ENCODE results near the gene ZG16B. TPM values are rescaled to one million over a fixed set of nuclear protein-coding genes. Genes with fewer than 3 reads are reported as not detected.

The ZG16B gene
- total RNA-seq, 2 experiments from 2014 or later, result 0.97 to 2.1 TPM

- ChIA-PET CTCF (interaction anchor here (1.2 kb wide), 1 partner anchor 36 kb away, joined by 4 read pairs; no protein-coding TSS in a partner anchor), POLR2A (interaction anchor here (0.5 kb wide), 1 partner anchor 82 kb away, joined by 3 read pairs; no protein-coding TSS in a partner anchor)
- no peak overlapping the region for H3K27ac Mint-ChIP-seq
- no peak overlapping the region for H3K4me3 Mint-ChIP-seq
- TF ChIP-seq, protein P1, sequence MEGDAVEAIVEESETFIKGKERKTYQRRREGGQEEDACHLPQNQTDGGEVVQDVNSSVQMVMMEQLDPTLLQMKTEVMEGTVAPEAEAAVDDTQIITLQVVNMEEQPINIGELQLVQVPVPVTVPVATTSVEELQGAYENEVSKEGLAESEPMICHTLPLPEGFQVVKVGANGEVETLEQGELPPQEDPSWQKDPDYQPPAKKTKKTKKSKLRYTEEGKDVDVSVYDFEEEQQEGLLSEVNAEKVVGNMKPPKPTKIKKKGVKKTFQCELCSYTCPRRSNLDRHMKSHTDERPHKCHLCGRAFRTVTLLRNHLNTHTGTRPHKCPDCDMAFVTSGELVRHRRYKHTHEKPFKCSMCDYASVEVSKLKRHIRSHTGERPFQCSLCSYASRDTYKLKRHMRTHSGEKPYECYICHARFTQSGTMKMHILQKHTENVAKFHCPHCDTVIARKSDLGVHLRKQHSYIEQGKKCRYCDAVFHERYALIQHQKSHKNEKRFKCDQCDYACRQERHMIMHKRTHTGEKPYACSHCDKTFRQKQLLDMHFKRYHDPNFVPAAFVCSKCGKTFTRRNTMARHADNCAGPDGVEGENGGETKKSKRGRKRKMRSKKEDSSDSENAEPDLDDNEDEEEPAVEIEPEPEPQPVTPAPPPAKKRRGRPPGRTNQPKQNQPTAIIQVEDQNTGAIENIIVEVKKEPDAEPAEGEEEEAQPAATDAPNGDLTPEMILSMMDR (IDR thresholded peaks at IDR 0.05), result no peak
- DNase-seq (no peak), ATAC-seq (no peak)
- intact Hi-C loops (cut with micrococcal nuclease), result no loop called here
- H3K36me3 Mint-ChIP-seq (ENCODE audit: low read depth), result no peaks in the 10 kb centered on the region
- no peaks in the 10 kb centered on the region for H3K27me3 Mint-ChIP-seq
- no peaks in the 10 kb centered on the region for H3K4me1 Mint-ChIP-seq (ENCODE audit: low read depth)
- no peaks in the 10 kb centered on the region for H3K9me3 Mint-ChIP-seq
These were observed 9.1 kb upstream of the ZG16B start for GRCh38 chr16:2820836-2821486.

- DNase-seq (no peak), ATAC-seq (no peak)
- no peak overlapping the region for H3K4me3 Mint-ChIP-seq
- H3K36me3 Mint-ChIP-seq (ENCODE audit: low read depth), result no peaks in the 10 kb centered on the region
- H3K27me3 Mint-ChIP-seq, result no peaks in the 10 kb centered on the region
- TF ChIP-seq, protein P1 (IDR thresholded peaks at IDR 0.05), result no peak
- ChIA-PET POLR2A (interaction anchor here (0.5 kb wide), 1 partner anchor 81 kb away, joined by 3 read pairs; no protein-coding TSS in a partner anchor), CTCF (interaction anchor here (1.2 kb wide), 1 partner anchor 36 kb away, joined by 4 read pairs; no protein-coding TSS in a partner anchor)
- intact Hi-C loops (cut with micrococcal nuclease), result no loop called here
- H3K9me3 Mint-ChIP-seq, result no peaks in the 10 kb centered on the region
- no peak overlapping the region for H3K27ac Mint-ChIP-seq
- no peaks in the 10 kb centered on the region for H3K4me1 Mint-ChIP-seq (ENCODE audit: low read depth)
These were observed 8.5 kb upstream of the ZG16B start for GRCh38 chr16:2821487-2822157.

DNA sequence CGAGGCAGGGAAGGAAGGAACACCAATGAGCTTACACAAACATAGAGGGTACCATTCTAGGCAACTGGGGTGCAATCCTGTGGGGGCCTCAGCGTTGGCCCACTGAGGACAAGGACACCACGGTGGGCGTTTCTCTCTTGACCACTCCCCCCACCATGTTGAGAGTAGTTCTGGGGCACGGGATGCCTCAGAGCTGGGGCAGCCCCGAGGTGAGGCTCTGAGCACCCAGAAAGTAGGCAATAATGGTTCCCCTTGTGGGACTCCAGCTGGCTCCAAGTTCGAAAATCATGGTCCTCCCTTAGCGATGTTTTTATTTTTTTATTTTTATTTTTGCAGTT, 8.0 kb upstream of the ZG16B start:
- TF ChIP-seq, protein P1 (IDR thresholded peaks at IDR 0.05), result no peak
- Mint-ChIP-seq H3K27ac (no peak overlapping the region), H3K36me3 (ENCODE audit: low read depth) (no peaks in the 10 kb centered on the region), H3K9me3 (no peaks in the 10 kb centered on the region), H3K27me3 (no peaks in the 10 kb centered on the region), H3K4me3 (no peak overlapping the region), H3K4me1 (ENCODE audit: low read depth) (no peaks in the 10 kb centered on the region)
- no peak for DNase-seq
- intact Hi-C loops (cut with micrococcal nuclease), result no loop called here
- ChIA-PET CTCF (interaction anchor here (1.9 kb wide), 1 partner anchor 17 kb away, joined by 6 read pairs; no protein-coding TSS in a partner anchor), POLR2A (no interaction called here)
- no peak for ATAC-seq

DNA sequence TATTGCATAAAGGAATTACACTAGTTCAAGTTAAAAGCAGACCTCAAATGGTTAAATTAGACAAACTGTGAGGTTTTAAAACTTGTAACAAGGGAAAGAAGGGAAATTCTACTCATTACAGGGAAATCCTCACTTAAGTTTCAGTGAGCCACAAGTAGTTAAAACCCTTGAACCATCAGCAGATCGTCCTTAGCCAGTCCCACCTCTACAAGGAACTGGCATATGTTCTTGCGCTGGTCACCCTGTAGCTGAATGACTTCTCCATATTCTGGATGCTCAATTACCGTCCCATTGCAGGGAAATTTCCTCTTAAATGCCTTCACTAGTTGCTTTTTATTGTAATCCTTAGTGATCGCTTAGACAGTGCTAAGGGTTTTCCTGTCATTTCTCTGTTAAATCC, 7.6 kb upstream of the ZG16B start:
- Mint-ChIP-seq H3K27me3 (no peaks in the 10 kb centered on the region), H3K27ac (no peak overlapping the region), H3K4me3 (no peak overlapping the region), H3K9me3 (no peaks in the 10 kb centered on the region), H3K36me3 (ENCODE audit: low read depth) (no peaks in the 10 kb centered on the region), H3K4me1 (ENCODE audit: low read depth) (no peaks in the 10 kb centered on the region)
- ChIA-PET CTCF (interaction anchor here (1.9 kb wide), 1 partner anchor 16 kb away, joined by 6 read pairs; no protein-coding TSS in a partner anchor), POLR2A (no interaction called here)
- DNase-seq, result no peak
- ATAC-seq, result no peak
- TF ChIP-seq, protein P1 (IDR thresholded peaks at IDR 0.05), result no peak
- intact Hi-C loops (cut with micrococcal nuclease), result no loop called here

GRCh38 chr16:2824626-2825025, 5.5 kb upstream of the ZG16B start:
- no peak overlapping the region for H3K4me3 Mint-ChIP-seq

More at GRCh38 chr16:2824626-2825025, 5.5 kb upstream of the ZG16B start:
- intact Hi-C loops (cut with micrococcal nuclease), result no loop called here
- no peaks in the 10 kb centered on the region for H3K36me3 Mint-ChIP-seq (ENCODE audit: low read depth)
- ATAC-seq, result no peak
- DNase-seq, result no peak
- no peak overlapping the region for H3K27ac Mint-ChIP-seq
- no peaks in the 10 kb centered on the region for H3K9me3 Mint-ChIP-seq
- TF ChIP-seq, protein P1 (IDR thresholded peaks at IDR 0.05), result no peak
- H3K4me1 Mint-ChIP-seq (ENCODE audit: low read depth), result no peaks in the 10 kb centered on the region
- ChIA-PET POLR2A (no interaction called here), CTCF (no interaction called here)
- H3K27me3 Mint-ChIP-seq, result no peaks in the 10 kb centered on the region
